Measurements from ENCODE around the gene OSGEP.
"Not testable (repeated sequence)": the region's sequence is repeated elsewhere in the genome, so short reads cannot be mapped to it uniquely, and the experiment has no call there.

The OSGEP gene

DNA sequence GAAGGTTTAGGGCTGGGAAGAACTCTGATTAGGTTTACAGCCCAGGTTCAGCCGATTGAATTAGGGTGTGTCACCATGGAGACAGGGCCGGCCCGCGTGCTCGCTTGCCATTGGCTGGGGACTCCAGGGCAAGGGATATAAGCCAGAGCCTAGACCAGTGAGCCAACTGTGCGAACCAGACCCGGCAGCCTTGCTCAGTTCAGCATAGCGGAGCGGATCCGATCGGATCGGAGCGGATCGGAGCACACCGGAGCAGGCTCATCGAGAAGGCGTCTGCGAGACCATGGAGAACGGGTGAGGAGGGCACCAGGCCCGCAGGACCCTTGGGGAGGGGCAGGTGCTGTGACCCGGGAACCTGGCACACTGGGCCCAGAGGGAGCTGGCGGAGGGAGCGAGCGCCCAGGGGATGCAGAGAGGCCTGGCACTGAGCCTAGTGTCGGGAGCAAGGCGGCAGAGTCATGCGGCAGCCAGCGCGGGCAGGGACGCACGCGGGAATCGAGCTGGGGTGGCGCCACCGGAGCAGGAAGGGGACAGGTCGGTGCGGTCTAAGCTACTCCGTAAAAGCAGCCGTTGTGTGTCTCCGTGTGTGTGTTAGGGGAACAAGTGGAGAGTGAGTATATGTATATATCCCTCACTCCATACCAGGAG is 14.8 kb upstream of the OSGEP start, which contains the start of gene PNP:
Gene PNP, plus strand, starts transcription at position 165 of the 648 bp plus-strand sequence. Its CDS starts 119 bp downstream, at position 284.
- peak; percentile 91 for DNase-seq

DNA sequence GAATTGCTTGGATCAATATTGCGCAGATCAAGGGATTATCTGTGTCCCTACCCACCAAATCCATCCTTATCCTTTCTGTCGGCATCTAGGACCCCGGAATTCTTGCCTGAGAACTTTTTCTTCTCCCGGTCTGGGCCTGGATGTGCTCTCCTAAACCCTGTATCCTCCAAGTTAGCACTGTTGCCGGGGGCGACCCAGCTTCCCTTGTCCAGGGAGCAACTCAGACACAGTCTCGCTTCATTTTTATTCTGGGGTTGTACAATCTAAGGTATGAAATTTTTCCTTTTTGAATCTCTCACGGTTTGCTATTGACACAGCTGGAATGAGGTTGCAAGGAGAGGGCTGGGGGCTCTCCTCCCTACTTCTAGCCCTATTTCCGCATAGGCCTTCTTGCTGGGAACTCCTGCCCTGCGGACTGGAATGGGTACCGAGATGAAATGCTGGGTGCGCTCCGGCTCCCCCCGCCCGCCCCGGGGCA is 14.2 kb upstream of the OSGEP start:
- no peak for DNase-seq

DNA sequence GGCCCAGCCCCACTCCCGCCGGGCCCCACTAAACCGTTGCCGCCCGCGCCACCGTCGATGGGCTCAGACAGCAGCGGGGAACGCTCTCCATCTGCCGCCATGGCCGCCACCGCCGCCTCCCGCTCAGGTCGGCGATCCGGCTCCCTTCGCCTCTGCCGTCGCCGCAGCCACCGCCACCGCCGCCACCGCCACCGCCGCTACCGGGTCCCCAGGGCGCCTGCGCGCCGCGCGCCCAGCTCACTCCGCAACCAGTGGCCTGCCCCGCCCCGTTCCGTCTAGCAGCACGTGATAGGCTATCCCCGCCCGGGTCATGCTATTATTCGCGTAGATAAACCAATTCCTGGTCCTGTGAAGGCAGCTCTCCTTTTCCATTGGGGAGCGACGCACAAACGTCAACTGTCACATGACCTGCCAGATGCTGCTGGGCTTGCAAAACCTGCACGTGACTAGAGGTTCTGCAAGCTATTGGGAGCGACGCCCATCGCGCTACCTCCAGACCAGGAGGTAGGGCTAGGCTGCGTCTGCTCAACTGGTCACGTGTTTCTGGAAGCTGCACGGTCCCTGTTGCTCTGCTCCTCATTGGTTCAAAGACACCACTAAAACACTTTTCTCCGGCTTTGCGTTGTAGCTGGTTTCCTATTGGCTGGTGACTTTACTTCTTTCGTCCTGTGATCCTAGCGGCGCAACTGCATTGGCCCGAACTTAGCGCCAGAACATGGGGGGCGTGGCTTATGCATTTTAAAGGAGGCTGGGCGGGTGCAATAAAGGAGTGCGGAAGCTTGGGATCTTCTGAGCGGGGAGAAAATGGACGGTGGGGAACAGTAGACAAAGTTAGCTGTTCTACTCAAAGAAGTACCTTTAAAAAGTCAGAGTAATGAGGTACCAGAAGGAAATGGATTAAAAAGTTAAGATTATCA is 6.9 kb upstream of the OSGEP start, which contains the start of gene PIP4P1:
Gene PIP4P1, minus strand, starts transcription at position 210 of the 917 bp plus-strand sequence. Its CDS starts 109 bp downstream, at position 101.
- peak; percentile 100 for DNase-seq

DNA sequence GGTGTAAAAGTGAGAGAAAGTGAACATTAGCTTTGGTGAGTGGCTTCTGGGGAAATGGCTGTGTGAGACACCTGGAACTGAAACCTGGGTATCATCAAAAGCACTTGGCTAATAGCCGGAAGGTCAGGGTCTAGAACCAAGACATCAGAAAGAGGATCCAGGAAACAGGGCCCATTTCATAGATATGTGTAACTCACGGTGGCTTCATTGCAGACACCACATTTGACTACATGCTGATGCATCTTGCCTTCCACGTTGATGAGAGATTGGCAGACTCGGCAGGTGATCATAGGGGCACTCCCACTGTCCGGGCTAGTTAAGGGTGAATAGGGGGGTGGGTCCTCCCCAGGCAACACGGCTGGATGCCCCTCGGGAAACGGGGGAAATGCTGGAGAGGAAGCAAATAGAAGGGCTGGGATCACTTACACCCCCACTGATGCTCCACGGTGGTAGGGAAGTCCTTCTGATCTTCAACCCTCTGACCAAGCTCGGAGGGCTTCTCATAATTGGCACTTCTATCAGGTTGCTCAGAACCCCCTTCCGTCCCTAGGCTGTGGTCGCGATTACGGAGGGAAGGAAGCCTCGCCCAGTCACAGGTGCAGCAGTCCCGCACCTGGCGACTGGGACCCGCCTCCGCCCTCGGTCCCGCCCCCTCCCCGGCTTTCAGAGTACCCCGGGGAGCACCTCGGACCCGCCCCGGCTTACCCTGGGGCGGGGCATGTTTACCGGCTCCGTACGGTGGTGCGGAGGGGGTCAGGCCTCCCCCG is 6.0 kb upstream of the OSGEP start:
- no peak for DNase-seq

DNA sequence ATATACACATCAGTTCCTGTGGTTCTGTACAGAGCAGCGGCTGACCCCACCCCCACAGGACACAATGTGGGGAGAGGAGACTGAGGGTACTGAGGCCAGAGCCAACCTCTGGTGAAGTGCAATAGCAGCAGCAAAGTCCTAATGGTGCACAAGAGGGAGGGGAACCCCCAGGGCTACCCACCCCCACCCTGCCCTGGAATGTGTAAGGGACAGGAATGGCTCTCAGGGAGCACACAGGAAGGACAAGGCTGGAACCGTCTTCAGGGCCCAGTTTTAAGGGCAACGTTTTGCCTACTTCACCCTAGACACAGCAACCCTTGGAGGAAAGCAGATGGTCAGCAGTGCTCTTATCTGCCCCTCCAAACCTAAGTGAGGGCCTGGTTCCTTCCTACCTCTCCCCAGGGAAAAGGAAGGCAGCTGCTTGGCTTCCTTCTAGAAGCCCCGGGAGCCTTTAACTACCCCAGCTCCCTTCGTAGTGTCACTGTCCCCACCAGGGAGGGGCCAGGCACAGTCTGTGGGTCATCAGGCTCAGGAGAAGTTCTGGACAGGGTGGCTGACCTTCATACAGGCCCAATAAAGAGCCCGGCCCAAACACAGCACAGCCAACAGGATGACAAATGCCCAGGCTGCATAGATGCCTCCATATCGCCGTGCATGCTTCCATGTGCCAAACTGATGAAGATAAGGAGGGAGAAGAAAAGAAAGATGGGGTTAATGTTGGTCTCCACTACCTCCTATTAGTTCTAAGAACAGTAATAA is 3.6 kb upstream of the OSGEP start:
- peak; percentile 72 for DNase-seq

DNA sequence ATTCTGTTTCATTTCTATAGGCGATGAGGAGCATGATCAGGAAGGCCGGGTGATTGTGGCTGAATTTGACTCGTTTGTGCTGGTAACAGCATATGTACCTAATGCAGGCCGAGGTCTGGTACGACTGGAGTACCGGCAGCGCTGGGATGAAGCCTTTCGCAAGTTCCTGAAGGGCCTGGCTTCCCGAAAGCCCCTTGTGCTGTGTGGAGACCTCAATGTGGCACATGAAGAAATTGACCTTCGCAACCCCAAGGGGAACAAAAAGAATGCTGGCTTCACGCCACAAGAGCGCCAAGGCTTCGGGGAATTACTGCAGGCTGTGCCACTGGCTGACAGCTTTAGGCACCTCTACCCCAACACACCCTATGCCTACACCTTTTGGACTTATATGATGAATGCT is 2.4 kb upstream of the OSGEP start:
- no peak for DNase-seq

DNA sequence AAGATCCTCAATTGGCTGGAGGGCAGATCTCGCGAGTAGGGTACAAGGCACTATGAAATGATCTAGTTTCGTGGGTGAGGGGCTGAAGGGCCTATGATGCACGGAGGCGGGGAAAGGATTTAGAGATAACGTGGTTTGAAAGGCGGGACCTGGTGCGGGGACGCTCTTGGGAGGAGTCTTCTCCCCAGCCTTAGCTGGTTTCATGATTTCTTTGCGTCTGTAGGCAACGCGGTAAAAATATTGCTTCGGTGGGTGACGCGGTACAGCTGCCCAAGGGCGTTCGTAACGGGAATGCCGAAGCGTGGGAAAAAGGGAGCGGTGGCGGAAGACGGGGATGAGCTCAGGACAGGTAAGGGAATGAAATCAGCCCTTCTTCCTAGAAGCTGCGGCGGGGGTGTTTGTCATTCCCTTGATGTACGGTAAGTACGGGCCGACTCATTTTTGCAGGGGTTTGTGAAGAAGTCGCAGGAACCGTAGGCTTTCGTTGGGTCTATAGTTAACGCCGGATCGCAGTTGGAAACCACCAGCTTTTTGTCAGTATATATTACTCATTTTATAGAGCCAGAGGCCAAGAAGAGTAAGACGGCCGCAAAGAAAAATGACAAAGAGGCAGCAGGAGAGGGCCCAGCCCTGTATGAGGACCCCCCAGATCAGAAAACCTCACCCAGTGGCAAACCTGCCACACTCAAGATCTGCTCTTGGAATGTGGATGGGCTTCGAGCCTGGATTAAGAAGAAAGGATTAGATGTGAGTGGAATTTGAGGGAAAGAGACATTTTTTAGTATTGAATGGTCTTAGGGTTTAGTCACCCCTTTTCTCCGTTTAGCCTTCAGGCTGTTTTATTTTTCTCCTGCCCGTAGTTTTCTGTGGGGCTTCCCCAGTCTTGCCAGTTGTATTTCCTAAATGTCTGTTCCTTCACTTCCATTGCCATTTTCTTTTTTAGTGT is 1.0 kb upstream of the OSGEP start:
- DNase-seq, result no peak

DNA sequence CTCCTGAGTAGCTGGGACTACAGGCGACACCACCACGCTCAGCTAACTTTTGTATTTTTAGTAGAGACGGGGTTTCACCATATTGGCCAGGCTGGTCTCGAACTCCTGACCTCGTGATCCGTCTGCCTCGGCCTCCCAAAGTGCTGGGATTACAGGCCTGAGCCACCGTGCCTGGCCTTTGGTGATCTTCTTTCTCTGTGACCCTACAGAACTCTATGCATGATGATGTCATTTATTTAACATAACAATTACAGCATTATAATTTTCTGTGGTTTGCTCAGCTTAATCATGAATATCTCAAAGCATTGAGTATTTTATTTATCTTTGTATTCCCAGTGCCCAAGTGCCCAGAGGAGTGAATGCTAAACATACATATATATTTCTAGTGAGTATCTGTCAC is 1.8 kb downstream of the OSGEP start:
- not testable (repeated sequence) for DNase-seq

DNA sequence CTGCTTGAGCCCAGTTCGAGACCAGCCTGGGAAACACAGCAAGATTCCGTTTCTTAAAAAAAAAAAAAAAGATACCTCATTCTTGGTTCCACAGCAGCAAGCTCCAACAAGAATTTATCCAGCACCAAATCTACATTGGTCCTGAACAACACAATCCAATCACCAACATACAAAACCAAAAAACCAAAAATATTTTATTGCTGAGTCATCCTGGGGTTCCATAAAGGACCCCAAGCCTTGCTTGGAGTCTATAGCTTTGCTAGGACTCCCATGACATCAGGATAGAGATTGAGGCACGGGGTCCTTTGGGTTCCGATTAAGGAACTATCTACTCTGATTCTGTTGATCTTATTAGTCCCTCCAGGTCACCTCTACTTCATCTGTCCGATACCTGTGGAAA is 7.7 kb downstream of the OSGEP start:
- no peak for DNase-seq

DNA sequence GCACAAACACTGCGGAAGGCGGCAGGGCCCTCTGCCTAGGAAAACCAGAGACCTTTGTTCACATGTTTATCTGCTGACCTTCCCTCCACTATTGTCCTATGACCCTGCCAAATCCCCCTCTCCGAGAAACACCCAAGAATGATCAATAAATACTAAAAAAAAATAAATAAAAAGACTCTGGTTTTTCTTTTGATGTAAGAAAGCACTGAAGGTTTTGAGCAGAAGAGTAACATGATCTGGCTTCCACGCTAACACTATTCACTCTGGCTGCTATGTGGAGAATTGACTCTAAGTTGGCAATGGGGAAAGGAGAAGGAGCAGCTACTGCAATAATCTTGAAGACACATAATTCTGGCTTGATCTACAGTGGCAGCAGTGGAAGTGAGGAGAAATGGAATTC is 11.0 kb downstream of the OSGEP start:
- DNase-seq, result not testable (repeated sequence)

DNA sequence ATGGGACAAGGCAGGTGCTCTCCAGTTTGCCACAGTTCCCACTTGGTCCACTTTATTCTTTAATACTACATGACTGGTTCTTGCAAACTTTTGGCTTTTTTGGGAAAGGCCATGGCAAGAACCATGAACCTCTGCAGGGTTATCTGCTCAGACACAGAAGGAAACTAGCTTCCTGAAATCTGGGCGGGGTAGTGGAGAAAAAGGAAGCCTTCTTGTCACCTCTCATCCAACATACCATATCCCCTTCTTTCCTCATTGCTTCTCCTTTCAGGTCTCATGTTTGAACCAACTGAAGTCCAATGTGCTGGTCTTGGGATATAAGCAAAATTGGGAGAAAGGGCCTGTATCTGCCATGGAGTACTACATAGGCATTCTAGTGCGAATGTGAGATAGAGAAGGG is 13.2 kb downstream of the OSGEP start:
- no peak for DNase-seq

DNA sequence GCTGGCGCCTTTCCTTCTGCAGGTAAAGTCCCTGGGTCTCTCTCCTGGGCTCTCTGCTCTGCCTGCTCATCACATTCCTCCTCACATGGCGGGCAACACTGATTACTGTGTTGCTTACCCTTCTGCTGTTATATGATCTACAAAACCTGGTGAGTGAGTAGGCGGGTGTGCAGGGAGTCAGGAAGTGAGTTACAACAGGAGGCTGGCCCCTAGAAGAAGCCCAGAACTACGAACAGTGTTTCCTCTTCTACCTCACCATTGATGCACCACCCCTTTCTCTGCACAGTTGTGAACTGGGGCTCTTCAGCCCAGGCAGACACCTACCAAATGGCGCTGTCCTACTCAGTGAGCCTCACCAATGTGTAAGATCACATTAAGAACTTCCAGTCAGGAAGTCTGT is 13.7 kb downstream of the OSGEP start:
- DNase-seq, result no peak

DNA sequence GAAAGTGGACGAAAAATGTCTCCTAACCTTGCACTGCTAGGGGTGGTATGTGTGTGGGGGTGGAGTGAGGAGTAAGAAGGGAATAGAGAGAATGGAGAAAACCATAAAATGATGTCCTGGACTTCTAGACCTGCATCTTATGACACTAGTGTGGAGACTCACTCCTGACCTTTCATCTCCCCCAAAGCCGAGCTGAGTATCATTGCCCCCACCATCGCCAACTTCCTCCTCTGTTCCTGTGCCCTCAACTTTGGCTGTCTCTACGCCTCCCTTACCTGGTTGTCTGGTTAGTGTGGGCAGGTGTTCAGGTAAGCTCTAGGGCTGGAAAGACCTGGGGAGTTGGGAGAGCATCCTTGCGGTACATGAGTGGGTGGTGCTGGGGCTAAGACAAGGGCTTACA is 14.1 kb downstream of the OSGEP start:
- no peak for DNase-seq

DNA sequence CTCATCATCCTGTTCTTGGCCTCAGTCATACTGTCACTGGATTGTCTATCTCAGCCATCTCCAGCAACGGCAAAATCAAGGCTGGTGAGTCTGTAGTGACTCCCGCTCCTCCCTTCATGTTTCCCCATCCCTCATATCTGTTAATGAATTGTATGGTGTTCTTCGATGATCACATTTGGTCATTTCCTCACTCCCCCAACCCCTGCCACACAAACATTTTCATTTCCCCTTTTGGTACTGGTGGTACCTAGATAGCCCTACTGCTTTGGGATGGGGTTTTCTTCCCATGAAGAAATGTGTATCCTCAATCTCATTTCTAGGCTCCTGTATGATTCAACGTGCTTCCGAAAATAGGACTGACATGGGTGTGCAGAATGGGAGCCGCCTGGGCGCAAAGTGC is 15.9 kb downstream of the OSGEP start:
- no peak for DNase-seq

DNA sequence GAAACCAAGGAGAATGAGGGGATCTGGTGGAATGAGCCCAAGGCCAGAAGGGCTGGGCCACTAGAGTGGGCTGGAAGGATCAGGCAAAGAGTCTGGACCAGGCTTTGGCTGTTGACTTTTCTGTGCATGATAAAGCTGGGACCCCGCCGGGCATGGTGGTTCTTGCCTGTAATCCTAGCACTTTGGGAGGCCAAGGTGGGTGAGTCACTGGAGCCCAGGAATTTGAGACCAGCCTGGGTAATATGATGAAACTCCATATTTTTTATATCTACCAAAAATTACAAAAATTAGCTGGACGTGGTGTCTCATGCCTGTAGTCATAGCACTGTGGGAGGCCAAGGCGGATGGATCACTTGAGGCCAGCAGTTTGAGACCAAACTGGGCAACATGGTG is 18.3 kb downstream of the OSGEP start:
- no peak for DNase-seq

DNA sequence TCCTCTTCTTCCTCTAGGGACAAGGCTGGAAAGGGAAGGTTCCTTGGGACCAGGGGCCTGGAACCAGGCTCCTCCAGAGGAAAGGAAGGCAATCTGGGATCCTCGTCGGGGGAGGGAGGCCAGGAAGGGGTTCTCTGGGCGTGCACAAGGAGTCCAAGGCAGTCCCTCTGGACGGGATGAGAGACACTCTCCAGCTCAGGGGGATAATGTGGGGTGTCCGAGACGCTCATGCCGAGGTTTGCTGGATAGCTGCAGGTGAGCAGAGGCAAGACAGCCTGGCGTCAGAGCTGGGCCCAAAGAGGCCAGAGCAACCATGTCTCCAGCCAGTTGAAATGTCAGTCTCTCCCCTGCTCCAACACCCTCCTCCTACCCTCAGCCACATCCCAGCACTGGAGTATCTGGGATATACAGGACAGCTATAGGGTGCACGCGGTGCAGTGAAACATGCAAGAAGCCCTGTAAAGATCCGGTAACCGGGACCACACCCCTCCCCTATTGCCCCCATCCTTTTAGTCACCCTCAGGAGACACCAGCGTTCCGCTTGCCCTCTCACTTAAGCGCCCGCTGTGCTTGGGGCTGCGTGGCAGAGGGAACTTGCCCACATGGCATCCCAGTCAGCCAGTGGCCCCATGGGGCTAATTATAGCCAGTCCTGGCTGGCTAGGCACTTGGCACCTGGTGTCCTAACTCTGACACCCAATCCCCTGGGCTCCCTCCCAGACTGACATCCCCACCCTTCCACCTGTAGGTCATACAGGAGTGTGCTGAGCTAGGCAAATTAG is 18.8 kb downstream of the OSGEP start, which contains the start of gene KLHL33:
Gene KLHL33, minus strand, starts transcription at position 585 of the 781 bp plus-strand sequence. Its CDS starts 355 bp downstream, at position 230.
- peak; percentile 14 for DNase-seq

DNA sequence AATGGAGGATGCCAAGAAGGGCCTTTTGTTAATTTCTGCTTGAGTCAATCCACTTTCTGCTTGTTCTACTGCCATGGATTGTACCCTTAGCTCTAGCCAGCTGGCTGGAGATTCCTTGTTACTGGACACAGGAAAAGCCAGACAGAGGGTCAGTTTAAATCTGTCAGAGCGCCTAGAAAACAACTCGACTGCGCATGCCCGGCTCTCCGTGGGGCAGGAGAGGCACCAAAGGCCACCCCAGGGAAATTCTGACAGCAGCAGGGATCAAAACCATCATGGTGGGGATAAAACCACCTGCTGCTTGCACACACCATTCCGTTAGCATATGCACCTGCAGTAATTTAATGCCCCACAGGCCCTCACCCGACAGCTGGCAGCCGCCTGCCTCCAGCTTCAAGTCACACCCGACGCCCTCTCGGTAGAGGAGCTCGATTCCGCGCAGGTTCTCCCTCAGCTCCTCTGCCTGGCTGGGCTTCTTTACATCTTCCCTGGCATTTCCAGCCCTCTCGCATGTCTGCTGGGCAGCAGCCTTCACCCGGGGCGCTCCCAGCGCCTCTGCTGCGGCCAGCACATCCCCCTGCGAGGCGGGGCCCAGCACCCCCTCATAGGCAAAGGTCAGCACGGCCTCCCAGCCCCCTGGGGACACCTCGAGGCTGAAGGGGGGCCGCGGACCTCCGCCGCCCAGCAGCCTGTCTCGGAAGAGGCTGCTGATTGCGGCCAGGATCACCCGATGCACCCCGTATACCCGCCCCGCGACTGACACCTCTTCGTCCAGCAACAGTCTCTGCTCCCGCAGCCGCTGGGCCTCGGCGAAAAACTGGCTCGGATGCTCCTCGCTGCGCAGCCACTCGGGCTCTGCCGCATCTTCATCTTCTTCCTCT is 19.7 kb downstream of the OSGEP start:
- DNase-seq, result peak; percentile 58

DNA sequence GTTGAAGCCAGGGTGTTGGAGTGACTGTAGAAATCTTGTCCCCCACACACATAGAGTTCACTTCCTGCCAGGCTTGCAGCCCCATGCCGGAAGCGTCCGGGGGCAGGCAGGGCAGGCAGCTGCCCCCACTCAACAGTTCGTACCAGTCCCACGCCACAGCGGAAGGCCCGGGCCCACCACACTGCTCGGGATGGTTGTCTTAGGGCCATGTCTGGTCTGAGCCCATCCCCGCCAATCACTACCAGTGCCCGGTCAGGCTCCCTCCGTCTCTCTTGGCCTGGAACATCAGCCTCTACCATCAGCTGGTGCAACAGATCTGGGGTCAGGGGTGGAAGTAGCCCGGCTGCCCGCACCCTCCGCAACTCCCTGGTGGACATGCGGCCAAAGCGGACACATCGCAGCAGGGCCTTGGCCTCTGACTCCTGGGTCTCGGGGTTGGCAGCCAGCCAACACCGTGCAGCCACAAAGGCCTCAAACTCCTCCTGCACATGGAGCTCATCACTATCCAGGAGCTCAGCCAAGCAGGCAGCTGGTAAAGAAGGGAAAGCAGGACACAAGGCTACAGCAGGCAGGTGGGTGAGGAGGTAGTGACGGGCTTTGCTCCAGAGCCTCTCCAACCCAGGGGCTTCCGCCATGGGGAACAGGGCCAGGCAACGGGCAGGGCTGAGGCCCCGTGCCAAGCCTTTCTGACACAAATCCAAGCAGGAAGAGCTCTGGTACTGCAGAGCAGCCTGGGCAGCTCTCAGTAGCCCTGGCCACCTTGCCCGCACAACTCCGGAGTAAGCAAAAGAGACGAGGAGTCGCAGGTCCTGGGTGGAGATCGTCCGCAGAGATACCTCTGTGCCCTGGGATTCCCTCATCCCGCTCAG is 24.6 kb downstream of the OSGEP start:
- DNase-seq, result no peak

All from NCI-H524 treated with DMSO at 0.1 percent for 48 hours (cell line).